AG09309 (cell line): ENCODE measurements around the gene MAT2B.
A peak's percentile ranks its signal among the peaks of the same experiment; 100 is the strongest.

Source experiments
- DNase-seq: peaks from one replicate; pipeline ENCODE4 v3.0.0-alpha.2; 2010; ENCODE audit warnings: low read depth
- H3K4me3 ChIP-seq: 2 replicates; pipeline ENCODE4 v1.5.1; 2011; ENCODE audit warnings: mild to moderate bottlenecking, low read depth, low read length, moderate library complexity; ENCODE audit not compliant: control insufficient read depth
- CTCF ChIP-seq: IDR thresholded peaks from 2 replicates; pipeline ENCODE4 v1.5.1; 2011; ENCODE audit warnings: mild to moderate bottlenecking, low read depth, low read length, inconsistent platforms; ENCODE audit not compliant: insufficient read depth, control insufficient read depth; ENCODE audit errors: missing control alignments

Gene MAT2B

DNA sequence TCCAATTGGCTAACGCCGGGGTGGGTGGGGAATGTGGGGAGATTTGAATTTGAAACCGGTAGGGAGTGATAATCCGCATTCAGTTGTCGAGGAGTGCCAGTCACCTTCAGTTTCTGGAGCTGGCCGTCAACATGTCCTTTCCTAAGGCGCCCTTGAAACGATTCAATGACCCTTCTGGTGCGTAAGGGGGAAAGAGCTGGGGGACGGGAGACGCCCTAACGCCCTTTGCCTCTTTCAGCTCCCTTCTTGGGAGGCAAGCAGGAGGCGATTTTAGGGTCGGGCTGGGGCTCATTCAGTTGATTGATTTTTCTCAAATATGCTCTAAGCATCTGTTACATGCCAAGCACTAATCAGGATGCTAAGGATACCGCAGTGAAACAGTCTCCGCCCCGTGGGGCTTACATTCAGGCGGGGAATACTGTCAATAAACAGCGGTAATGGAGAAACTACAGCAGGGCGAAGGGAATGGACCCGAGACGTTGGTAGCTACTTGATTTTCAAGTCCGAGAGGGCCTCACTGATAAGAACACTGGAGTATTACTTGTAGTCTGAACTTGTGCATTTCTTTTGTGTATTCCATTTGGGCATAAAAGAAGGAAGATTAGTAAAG lies 44.8 kb upstream of the MAT2B start, which contains the start of gene HMMR:
TSS of gene HMMR (plus strand) at position 71 of the 610 bp plus-strand sequence. CDS start at position 132, 61 bp downstream.
- DNase-seq = no peak
- no peak for TF ChIP-seq CTCF
- peak within 1 kb of the TSS; percentile 81 for H3K4me3 ChIP-seq

DNA sequence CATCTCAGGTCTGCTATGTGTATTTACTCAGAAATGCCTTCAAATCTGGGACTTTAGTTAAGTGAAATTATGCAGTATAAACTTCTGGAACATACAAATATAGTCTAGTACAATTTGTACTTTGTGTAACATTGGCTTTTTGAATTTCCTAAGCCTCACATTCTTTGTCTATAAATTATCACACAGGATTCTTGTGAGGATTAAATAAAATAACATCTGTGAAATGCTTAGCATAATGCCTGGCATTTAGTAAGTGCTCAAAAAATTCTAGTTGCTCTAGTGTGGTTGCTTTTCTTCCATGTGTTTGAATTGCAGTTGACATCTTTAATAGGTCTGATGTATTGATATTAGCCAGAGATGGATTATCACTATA lies 42.4 kb upstream of the MAT2B start:
- no peak for DNase-seq

DNA sequence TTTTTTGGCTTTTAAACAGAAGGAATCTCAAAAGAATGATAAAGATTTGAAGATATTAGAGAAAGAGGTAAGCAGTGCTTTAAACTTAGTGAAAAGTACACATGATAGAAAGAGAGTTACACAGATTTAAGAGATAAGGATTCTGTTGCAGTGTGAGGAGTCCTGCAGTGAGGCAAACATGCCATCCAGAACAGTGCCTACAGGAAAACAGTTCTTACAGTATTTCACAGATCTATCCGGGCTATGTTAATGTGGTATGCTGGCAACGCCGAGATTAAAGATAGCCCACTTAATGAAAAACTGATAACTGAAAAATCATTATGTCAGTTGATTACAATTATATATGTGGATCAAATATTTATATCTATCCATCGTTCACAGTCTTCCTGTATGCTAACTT lies 37.7 kb upstream of the MAT2B start:
- no peak for DNase-seq
- no peak for TF ChIP-seq CTCF
- H3K4me3 ChIP-seq = no peak overlapping the region

More for the DNA sequence above, 42.4 kb upstream of the MAT2B start:
- H3K4me3 ChIP-seq = no peak overlapping the region
- TF ChIP-seq CTCF = no peak

DNA sequence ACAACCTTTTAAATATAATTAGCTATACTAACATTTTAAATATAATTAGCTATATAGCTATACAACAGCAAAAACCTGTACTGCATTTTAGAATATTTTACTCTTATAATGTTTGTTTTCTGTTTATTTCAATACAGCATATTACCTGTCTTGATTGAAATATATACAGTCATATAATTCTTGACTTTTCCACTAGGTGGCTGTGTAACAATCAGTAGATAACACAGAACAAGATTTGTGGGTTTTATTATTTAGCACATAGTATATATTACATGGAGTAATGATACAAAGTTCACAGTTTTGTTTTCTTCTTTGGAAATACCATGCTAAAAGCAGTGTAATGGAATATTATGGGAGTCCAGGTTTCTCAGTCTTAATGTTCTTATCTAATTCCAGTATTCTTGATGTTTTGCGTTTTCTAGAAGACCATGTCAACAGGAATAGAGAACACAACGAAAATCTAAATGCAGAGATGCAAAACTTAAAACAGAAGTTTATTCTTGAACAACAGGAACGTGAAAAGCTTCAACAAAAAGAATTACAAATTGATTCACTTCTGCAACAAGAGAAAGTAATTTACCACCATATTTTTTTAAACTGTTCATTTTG lies 31.7 kb upstream of the MAT2B start:
- no peak overlapping the region for H3K4me3 ChIP-seq
- no peak for TF ChIP-seq CTCF
- no peak for DNase-seq

- H3K4me3 ChIP-seq = no peak overlapping the region
- no peak for DNase-seq
- no peak for TF ChIP-seq CTCF
Measured at GRCh38 chr5:163475411-163475810, 30.0 kb upstream of the MAT2B start.

GRCh38 chr5:163478126-163478981 lies 27.1 kb upstream of the MAT2B start:
- no peak overlapping the region for H3K4me3 ChIP-seq
- TF ChIP-seq CTCF = no peak
- DNase-seq = no peak
